Esophagus muscularis mucosa (tissue), 3 donors: ENCODE results near the gene CYBB.

Experiments used
- POLR2A ChIP-seq: fragments of 450-650 bp; IDR thresholded peaks from one replicate; pipeline ENCODE4 v1.6.1; 2017; ENCODE audit warnings: antibody characterized with exemption, moderate library complexity, mild to moderate bottlenecking, low read depth
- POLR2AphosphoS5 ChIP-seq, 2 donors: sonication (generic); formaldehyde crosslinking; IDR thresholded peaks; one replicate each; pipeline ENCODE4 v1.6.1; 2017; ENCODE audit warnings: antibody characterized with exemption in 2 of 2
- TF ChIP-seq, protein P1 (sequence below), 3 experiments: fragments of 200-600 bp in 2 of 3; fragments of 450-650 bp in 1 of 3; sonication (generic) in 2 of 3; IDR thresholded peaks; one replicate each; pipeline ENCODE4 v1.5.1; 2017 to 2019; ENCODE audit warnings: antibody characterized with exemption in 3 of 3, mild to moderate bottlenecking in 2 of 3, moderate library complexity in 1 of 3

DNA sequence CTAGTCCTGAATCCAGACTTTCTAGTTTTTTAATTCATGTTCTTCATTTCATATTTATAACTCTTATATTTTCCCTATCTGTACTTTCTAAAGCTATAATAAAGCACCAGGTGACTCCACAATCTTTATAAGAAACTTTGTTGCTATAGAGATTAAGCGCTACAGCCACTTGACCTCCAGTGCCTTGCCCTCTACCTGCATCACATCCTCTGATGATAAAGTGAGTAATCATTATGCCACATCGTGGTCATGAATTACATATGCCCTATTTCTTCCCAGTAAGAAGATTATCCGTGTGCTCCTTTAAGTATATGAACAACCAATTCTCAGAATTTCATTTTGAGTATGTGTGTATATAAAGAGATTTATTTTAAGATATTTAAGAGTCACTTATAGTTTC, 74.3 kb downstream of the CYBB start:
- TF ChIP-seq, protein P1, sequence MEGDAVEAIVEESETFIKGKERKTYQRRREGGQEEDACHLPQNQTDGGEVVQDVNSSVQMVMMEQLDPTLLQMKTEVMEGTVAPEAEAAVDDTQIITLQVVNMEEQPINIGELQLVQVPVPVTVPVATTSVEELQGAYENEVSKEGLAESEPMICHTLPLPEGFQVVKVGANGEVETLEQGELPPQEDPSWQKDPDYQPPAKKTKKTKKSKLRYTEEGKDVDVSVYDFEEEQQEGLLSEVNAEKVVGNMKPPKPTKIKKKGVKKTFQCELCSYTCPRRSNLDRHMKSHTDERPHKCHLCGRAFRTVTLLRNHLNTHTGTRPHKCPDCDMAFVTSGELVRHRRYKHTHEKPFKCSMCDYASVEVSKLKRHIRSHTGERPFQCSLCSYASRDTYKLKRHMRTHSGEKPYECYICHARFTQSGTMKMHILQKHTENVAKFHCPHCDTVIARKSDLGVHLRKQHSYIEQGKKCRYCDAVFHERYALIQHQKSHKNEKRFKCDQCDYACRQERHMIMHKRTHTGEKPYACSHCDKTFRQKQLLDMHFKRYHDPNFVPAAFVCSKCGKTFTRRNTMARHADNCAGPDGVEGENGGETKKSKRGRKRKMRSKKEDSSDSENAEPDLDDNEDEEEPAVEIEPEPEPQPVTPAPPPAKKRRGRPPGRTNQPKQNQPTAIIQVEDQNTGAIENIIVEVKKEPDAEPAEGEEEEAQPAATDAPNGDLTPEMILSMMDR (IDR thresholded peaks at IDR 0.05), result no peak
- TF ChIP-seq POLR2A, result no peak
- TF ChIP-seq POLR2AphosphoS5 (IDR thresholded peaks at IDR 0.05), result no peak
